Choroid plexus epithelial cell (primary cell): ENCODE results near the gene TRABD.

Source experiments
- DNase-seq: peaks from one replicate; pipeline ENCODE4 v3.0.0-alpha.2; 2010; ENCODE audit warnings: low read depth
- H3K4me3 ChIP-seq: 2 replicates; pipeline ENCODE4 v1.5.1; 2011; ENCODE audit warnings: low read depth, mild to moderate bottlenecking, control low read depth, low read length, moderate library complexity
- CTCF ChIP-seq: conservative IDR thresholded peaks from 2 replicates; pipeline ENCODE4 v1.5.1; 2011; ENCODE audit warnings: low read depth, mild to moderate bottlenecking, control low read depth, inconsistent platforms, low read length, moderate library complexity

Gene TRABD

GRCh38 chr22:50194037-50194805 is 8.5 kb downstream of the TRABD start:
- no peak for DNase-seq
- no peak for TF ChIP-seq CTCF
- H3K4me3 ChIP-seq, result no peak overlapping the region

- no peak overlapping the region for H3K4me3 ChIP-seq
- no peak for DNase-seq
These were observed 10.5 kb downstream of the TRABD start for GRCh38 chr22:50196256-50196655.

GRCh38 chr22:50197000-50197800 is 11.5 kb downstream of the TRABD start:
- TF ChIP-seq CTCF, result no peak
- no peak overlapping the region for H3K4me3 ChIP-seq
- DNase-seq, result no peak

More at GRCh38 chr22:50196256-50196655, 10.5 kb downstream of the TRABD start:
- TF ChIP-seq CTCF, result no peak

- no peak for DNase-seq
- no peak for TF ChIP-seq CTCF
- no peak overlapping the region for H3K4me3 ChIP-seq
These were observed 12.3 kb downstream of the TRABD start for GRCh38 chr22:50197856-50198623.

- no peak for TF ChIP-seq CTCF
- H3K4me3 ChIP-seq, result no peak overlapping the region
- DNase-seq, result no peak
These were observed 12.9 kb downstream of the TRABD start for GRCh38 chr22:50198624-50199017.

- no peak overlapping the region for H3K4me3 ChIP-seq
- no peak for DNase-seq
- TF ChIP-seq CTCF, result no peak
These were observed 13.6 kb downstream of the TRABD start for GRCh38 chr22:50199251-50199721.
